Right cardiac atrium (tissue), 5 donors: Measurements from ENCODE around the gene BCHE. TPM values are rescaled to one million over a fixed set of nuclear protein-coding genes. Genes with fewer than 3 reads are reported as not detected.

ENCODE experiments used
- ATAC-seq, 2 donors: fragments of 200-7000 bp; cut with Tn5 transposase; one replicate each; pipeline versions ENCODE4 v1.8.0 to v1.9.1; 2020; ENCODE audit warnings: moderate library complexity in 2 of 2, mild to moderate bottlenecking in 1 of 2
- DNase-seq, 3 donors: peaks; one replicate each; pipeline ENCODE4 v3.0.0-alpha.2; 2020
- H3K27ac ChIP-seq: one replicate; pipeline ENCODE4 v1.5.1; 2013; ENCODE audit warnings: mild to moderate bottlenecking, low read length, control low read depth, moderate library complexity
- H3K27me3 ChIP-seq: one replicate; pipeline ENCODE4 v1.6.1; 2013; ENCODE audit not compliant: control insufficient read depth, insufficient read depth
- H3K4me1 ChIP-seq: one replicate; pipeline ENCODE4 v1.6.1; 2013; ENCODE audit warnings: low read length; ENCODE audit not compliant: control insufficient read depth, insufficient read depth
- H3K4me3 ChIP-seq: one replicate; pipeline ENCODE4 v1.5.1; 2013; ENCODE audit warnings: low read length, control low read depth
- H3K9me3 ChIP-seq: one replicate; pipeline ENCODE4 v1.6.1; 2013; ENCODE audit warnings: low read length; ENCODE audit not compliant: control insufficient read depth
- WGBS: extraction: QIAGEN DNeasy Blood & Tissue Kit; methylation state at CpG from one replicate; pipeline ENCODE4 v1.1.7; 2013; 5-methylcytosine and 5-hydroxymethylcytosine counted together
- intact Hi-C, 4 donors: fragments of 100-400 bp; cut with DNase I; formaldehyde crosslinking; loops; one replicate each; pipeline versions ENCODE4 v1.11.0 to v1.14.0; 2022 to 2023
- polyA plus RNA-seq: library from polyadenylated mRNA; stranded (reverse); fragments of 200-250 nt; gene quantifications from one replicate; pipeline ENCODE4 v1.2.3, GENCODE V29; 2013
- total RNA-seq, 4 donors: library from RNA; stranded (reverse); fragmentation: NEBNext Ultra II Directional; extraction: Animal tissue kit (Norgen Biotek cat#: 25700); gene quantifications; one replicate each; pipeline ENCODE4 v1.2.1, GENCODE V29; 2021
- donor health status: healthy with polysubstance abuse.
- donor health status: DM: no; HTN: yes; CAD: no.
- donor health status: DM: no; HTN: no; CAD: no.
- donor health status: DM: no; HTN: yes; CAD: no; lungs with severe emphysema.
- donor health status: DM: yes; HTN: yes; CAD: no.

The BCHE gene
- total and polyA plus RNA-seq, 5 donors, result 8.4 to 11.4 (median 10.0) TPM

DNA sequence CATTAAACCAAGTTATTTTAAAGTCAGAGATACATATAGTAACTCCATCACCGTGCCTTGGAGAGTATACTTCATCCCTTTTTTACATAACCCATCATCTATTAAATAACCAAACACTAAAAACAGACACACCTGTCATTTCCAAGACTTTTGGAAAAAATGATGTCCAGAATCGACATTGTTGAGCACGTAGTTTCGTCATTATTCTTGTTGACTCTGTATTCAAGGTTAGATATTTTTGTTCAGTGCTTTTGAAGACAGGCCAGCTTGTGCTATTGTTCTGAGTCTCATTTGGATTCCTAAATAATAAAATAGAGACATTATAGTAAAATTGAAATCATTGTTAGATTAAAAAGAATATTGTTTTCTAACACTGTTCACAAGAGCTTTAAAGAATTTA is 51.2 kb downstream of the BCHE start:
- H3K4me1 ChIP-seq, result no peaks in the 10 kb centered on the region
- H3K4me3 ChIP-seq, result no peak overlapping the region
- WGBS, result 91% methylated on average over 4 of the region's 4 CpGs
- DNase-seq (no peak), ATAC-seq (no peak)
- H3K27ac ChIP-seq, result no peak overlapping the region
- intact Hi-C loops, result no loop called here
- H3K27me3 ChIP-seq, result no peaks in the 10 kb centered on the region
- no peaks in the 10 kb centered on the region for H3K9me3 ChIP-seq

DNA sequence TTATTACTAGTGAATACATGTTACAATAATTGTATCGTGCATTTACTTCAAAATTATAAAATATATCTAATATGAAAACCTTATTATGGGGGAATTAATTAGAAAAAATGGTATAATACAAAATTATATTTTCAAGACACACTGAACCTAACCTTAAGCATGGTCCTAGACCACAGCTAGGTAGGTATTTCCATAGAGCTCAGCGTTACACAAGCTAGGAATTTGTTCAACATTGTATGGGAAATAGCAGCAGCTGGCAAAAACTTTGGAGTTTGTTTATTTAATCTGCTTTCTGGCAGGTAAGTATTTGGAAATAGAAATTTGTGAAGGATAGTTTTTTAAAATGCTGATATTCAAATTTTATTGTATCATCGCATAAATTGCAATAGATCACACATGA is 52.9 kb downstream of the BCHE start:
- Histone ChIP-seq H3K9me3 (no peaks in the 10 kb centered on the region), H3K27ac (no peak overlapping the region), H3K4me1 (no peaks in the 10 kb centered on the region), H3K27me3 (no peaks in the 10 kb centered on the region), H3K4me3 (no peak overlapping the region)
- WGBS, result 89% methylated on average over 3 of the region's 3 CpGs
- DNase-seq (no peak), ATAC-seq (no peak)
- intact Hi-C loops, result no loop called here

DNA sequence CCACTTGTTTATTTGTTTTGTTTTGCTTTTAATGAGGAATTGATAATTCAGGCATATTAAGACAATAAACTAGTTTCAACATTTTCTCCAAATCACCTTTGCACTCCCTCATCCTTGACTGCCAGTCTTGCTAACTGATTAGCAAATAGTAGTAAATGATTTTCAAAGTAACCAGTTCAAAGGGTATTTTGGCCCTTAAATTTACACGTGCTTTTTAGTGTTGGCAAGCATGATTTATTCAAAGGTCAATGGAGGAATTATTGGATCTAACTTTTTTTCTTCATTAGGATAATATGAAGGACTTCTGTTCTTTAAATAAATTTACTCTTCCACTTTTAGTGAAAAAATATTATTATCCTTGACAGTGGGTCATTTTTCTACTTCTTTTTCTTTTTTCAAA is 53.8 kb downstream of the BCHE start:
- Histone ChIP-seq H3K4me1 (no peaks in the 10 kb centered on the region), H3K9me3 (no peaks in the 10 kb centered on the region), H3K4me3 (no peak overlapping the region), H3K27ac (no peak overlapping the region), H3K27me3 (no peaks in the 10 kb centered on the region)
- DNase-seq (no peak), ATAC-seq (no peak)
- intact Hi-C loops, result no loop called here
- WGBS, result 61% methylated on average over 1 of the region's 1 CpG

DNA sequence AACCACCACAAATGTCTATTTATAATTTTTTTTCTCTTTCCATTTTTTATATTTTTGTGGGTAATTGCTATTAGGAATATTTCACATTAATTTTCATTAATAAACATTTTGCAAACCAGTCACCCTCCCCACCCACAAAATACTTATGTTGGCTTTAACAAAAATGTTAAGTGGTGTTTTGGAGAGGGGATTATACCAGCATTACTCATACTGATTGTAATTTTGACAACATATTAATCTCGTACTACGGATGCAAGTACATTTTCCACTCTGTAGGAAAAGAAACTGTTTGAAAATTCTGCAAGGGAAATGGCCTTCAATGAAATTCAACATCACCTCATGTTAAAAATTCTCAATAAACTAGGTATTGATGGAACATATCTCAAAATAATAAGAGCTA is 58.3 kb downstream of the BCHE start:
- Histone ChIP-seq H3K27ac (no peak overlapping the region), H3K4me3 (no peak overlapping the region), H3K4me1 (no peaks in the 10 kb centered on the region), H3K9me3 (no peaks in the 10 kb centered on the region), H3K27me3 (no peaks in the 10 kb centered on the region)
- 76% methylated on average over 2 of the region's 2 CpGs for WGBS
- DNase-seq (no peak), ATAC-seq (no peak)
- intact Hi-C loops, result no loop called here

DNA sequence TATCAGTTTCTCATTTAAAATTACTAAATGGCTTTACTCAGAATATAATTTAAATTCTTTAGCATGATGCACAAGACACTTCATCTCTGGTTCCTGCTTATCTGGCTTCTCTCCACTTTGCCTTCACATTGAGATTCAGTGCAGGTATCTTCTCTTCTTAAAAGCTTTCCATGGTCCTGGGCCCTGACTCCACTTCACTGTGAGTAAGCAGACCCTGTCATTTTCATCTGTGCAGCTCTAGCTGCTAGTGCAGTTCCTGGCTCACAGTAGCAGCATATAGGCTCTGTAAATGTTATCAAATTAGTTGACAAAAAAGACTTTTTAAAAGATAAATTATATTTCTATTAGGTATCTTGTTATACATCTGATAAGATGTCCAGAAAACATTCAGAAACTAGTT is 58.8 kb downstream of the BCHE start:
- H3K27ac ChIP-seq, result no peak overlapping the region

DNA sequence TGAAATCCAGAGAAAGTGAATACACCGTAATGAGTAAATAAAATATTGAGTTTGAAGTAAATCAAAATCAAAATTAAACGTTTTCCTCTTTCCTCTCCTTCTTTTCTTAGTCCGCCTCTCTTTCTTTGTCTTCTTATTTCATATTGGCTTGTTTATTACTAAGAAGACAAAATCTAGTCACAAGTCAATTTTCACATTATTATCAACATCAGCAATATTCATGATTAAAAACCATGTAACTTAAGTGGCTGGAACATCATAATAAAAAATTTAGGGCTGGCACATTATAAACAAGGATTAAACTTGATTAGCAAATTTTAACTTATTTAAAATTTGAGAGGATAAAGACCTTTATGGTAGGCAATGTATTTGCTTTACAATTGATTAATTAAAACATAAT is 61.4 kb downstream of the BCHE start:
- Histone ChIP-seq H3K4me3 (no peak overlapping the region), H3K4me1 (no peaks in the 10 kb centered on the region), H3K27me3 (no peaks in the 10 kb centered on the region), H3K27ac (no peak overlapping the region), H3K9me3 (no peaks in the 10 kb centered on the region)
- intact Hi-C loops, result no loop called here
- no peak for DNase-seq
- WGBS, result 59% methylated on average over 3 of the region's 3 CpGs
- no peak for ATAC-seq

More for the DNA sequence above, 58.8 kb downstream of the BCHE start:
- ATAC-seq (no peak), DNase-seq (no peak)
- no peaks in the 10 kb centered on the region for H3K9me3 ChIP-seq
- H3K4me1 ChIP-seq, result no peaks in the 10 kb centered on the region
- H3K27me3 ChIP-seq, result no peaks in the 10 kb centered on the region
- H3K4me3 ChIP-seq, result no peak overlapping the region
- intact Hi-C loops, result no loop called here

DNA sequence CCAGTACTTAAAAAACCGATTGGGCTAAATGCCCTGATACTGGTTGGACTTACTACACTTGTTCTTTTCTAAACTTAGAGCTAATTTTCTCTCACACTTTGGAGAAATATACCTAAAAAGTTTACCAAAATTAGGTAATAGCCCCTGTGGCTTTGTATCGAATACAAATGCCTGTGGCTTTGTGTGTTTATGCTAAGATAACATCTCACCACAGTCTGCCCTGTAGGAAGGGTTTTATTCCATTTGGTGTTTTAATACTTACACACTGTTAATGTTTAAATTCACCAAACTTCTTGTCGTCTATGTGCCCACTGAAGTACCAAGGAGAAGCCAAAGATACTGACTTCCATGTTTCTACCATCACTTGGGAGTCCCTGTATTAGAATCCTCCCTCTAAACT is 66.4 kb downstream of the BCHE start:
- intact Hi-C loops, result no loop called here
- 78% methylated on average over 3 of the region's 3 CpGs for WGBS
- no peak overlapping the region for H3K27ac ChIP-seq
- no peak overlapping the region for H3K4me3 ChIP-seq
- H3K4me1 ChIP-seq, result no peaks in the 10 kb centered on the region
- DNase-seq, result no peak
- ATAC-seq, result no peak
- no peaks in the 10 kb centered on the region for H3K9me3 ChIP-seq
- no peaks in the 10 kb centered on the region for H3K27me3 ChIP-seq

DNA sequence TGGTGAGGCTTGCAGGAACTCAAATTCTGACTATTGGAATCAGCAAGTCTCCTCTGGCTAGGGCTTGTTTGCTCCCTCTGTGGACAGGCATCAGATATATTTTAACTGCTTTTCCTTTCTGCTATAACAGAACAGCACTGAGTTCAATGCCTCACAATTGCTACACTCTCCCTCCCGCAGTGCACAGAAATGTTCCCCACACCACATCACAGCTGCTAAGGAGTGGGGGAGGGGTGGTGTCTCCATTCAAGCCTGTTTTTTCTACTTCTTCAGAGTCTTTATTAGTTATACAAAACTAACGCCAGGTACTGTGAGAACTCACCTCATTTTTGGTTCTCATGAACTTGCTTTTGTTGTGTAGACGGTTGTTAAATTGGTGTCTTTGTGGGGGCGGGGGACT is 68.5 kb downstream of the BCHE start:
- no peak for ATAC-seq

DNA sequence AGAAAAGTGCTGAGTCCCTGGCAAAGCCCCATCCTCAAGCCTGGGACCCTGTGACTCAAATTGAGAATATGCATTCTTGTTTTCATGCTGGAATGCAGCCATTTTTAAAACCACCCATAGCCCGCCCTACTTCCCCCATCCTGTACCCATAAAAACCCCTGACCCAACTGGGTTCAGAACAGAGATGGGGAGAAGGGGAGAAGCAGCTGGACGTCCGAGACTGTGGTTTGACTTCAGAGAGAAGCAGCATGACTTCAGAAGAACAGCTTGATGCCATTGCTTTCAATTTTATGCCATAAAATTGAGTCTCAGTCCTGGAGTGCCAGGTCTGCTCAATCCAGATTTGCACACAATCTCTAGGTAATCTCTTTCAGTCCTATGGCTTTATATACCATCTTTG is 78.2 kb downstream of the BCHE start:
- intact Hi-C loops, result no loop called here
- Histone ChIP-seq H3K9me3 (no peaks in the 10 kb centered on the region), H3K4me3 (no peak overlapping the region), H3K27ac (no peak overlapping the region), H3K27me3 (no peaks in the 10 kb centered on the region), H3K4me1 (no peaks in the 10 kb centered on the region)
- 72% methylated on average over 3 of the region's 3 CpGs for WGBS
- DNase-seq (no peak), ATAC-seq (no peak)

More for the DNA sequence above, 68.5 kb downstream of the BCHE start:
- 81% methylated on average over 4 of the region's 4 CpGs for WGBS
- intact Hi-C loops, result no loop called here
- H3K27ac ChIP-seq, result no peak overlapping the region
- no peak for DNase-seq
- H3K4me1 ChIP-seq, result no peaks in the 10 kb centered on the region
- no peaks in the 10 kb centered on the region for H3K27me3 ChIP-seq
- H3K9me3 ChIP-seq, result no peaks in the 10 kb centered on the region
- H3K4me3 ChIP-seq, result no peak overlapping the region

DNA sequence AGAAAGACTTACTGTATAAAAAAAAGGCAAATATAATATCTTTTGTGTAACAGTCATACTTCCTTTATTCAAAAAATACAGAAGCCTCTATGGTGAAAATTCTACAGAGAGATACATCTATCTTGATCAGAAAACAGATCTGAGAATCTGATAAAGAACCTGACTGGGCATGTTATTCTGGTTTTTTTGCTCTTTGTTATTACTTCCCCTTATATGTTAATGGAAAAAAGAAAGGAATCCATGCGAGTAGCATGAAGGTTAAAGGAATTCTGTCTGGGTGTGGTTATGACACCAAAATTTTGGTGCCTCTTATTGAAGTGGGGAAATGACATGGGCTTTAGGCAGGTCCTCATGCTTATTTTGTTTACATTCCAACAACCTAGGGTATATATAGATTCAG is 81.7 kb downstream of the BCHE start:
- no peak for ATAC-seq

DNA sequence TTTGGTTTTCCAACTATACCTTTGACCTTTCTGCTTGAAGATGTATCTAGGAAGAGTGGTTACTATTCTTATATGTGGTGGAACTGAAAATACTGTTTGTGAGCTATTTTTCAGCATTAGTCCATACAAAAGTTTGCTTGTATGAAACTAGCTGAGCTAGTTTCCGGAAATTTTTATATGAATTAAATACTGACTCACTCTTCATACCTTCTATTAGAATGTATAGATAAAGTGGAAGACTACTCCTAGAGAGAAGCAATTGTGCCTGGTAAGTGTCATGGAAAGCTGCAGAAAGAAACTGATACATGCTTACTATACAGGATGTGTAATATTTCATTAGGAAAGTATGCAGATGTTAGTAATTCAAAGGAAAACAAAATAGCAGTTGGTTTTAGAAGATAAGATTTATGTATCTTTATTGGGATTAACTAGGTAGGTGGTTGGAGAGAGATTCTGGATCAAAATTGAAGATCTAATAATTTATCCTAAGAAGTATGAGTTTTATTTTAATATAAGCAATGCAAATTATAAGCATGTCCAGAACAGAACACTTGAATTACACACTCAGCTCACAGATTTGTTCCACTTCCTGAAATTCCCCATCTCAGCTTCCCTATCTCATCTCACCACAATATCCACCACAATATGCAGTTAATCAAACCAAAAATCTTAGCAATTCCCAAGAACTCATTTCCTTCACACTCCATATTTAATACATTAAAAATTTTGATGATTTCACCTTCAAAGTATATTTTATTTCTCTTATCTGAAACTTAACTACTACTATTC is 82.8 kb downstream of the BCHE start:
- H3K9me3 ChIP-seq, result no peaks in the 10 kb centered on the region
- 75% methylated on average over 1 of the region's 1 CpG for WGBS
- H3K4me3 ChIP-seq, result no peak overlapping the region
- no peak for ATAC-seq
- intact Hi-C loops, result no loop called here
- no peaks in the 10 kb centered on the region for H3K4me1 ChIP-seq
- no peak overlapping the region for H3K27ac ChIP-seq
- no peak for DNase-seq
- H3K27me3 ChIP-seq, result no peaks in the 10 kb centered on the region

More for the DNA sequence above, 81.7 kb downstream of the BCHE start:
- Histone ChIP-seq H3K9me3 (no peaks in the 10 kb centered on the region), H3K4me1 (no peaks in the 10 kb centered on the region), H3K4me3 (no peak overlapping the region), H3K27me3 (no peaks in the 10 kb centered on the region), H3K27ac (no peak overlapping the region)
- WGBS, result 85% methylated on average over 1 of the region's 1 CpG
- no peak for DNase-seq
- intact Hi-C loops, result no loop called here

DNA sequence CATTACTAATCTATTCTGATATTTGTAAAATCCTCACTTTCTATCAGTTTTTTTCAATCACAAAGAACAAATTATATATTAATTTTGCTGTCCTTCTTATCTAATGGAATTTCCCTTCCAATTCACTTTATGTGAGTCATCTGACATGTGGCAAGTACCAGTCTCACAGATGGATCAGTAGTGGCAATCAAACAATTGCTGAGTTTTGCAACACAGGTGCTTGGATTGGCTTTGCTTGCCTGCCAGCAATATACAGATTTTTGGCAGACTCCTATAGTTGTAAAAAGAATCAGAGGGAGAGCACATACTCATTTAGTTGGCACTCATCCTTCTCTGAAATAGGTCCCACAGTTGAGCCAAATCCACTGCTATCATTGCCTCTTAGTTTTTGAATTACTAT is 83.7 kb downstream of the BCHE start:
- ATAC-seq (no peak), DNase-seq (no peak)
- intact Hi-C loops, result no loop called here

More for the DNA sequence above, 83.7 kb downstream of the BCHE start:
- H3K27me3 ChIP-seq, result no peaks in the 10 kb centered on the region
- no peak overlapping the region for H3K4me3 ChIP-seq
- no peaks in the 10 kb centered on the region for H3K9me3 ChIP-seq
- H3K4me1 ChIP-seq, result no peaks in the 10 kb centered on the region
- H3K27ac ChIP-seq, result no peak overlapping the region
